ENCODE measurements around the gene ZCCHC2.

DNA sequence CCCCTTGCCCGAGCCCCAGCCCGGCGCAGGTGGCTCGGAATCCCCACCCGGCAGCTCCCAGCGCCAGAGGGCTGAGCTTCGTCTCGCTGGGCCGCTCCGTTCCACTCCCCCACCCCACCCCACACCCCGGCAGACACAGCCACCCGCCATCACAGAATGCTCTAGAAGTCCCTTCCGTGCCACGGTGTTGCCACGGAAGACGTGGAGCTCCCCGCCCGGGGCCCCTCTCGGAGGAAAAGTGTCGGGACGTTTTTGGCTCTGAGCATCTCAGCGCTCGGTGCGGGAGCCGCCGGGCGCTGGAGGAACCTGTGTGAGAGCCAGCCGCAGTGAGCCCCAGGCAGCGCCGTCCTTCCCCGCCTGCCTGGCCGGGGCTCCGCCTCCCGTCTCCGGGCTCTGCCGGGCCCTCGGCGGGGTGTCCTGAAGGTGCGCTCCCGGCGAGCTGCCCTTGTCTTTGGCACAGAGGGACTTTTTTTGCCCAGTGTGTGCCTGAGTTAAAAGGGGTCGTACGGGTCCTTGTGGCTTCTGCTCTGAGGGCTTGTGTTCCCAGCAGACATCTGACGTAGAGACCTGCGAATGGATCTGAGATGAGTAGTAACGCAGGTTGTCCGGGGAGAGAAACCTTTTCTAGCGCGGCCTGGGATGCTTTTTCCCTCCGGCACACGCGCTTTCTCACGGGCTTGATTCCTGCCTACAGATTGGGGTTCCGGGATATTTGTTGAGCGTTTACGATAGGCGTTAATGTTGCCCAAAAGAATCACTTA lies 1.8 kb downstream of the ZCCHC2 start:
- TF ChIP-seq, protein P1, sequence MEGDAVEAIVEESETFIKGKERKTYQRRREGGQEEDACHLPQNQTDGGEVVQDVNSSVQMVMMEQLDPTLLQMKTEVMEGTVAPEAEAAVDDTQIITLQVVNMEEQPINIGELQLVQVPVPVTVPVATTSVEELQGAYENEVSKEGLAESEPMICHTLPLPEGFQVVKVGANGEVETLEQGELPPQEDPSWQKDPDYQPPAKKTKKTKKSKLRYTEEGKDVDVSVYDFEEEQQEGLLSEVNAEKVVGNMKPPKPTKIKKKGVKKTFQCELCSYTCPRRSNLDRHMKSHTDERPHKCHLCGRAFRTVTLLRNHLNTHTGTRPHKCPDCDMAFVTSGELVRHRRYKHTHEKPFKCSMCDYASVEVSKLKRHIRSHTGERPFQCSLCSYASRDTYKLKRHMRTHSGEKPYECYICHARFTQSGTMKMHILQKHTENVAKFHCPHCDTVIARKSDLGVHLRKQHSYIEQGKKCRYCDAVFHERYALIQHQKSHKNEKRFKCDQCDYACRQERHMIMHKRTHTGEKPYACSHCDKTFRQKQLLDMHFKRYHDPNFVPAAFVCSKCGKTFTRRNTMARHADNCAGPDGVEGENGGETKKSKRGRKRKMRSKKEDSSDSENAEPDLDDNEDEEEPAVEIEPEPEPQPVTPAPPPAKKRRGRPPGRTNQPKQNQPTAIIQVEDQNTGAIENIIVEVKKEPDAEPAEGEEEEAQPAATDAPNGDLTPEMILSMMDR (IDR thresholded peaks at IDR 0.05) = no peak
- TF ChIP-seq POLR2A (IDR thresholded peaks at IDR 0.05) = peak; percentile 41

Measured in right lobe of liver (tissue), 4 donors.